Liver (tissue), 9 donors: ENCODE results near the gene PRPS2. TPM values are rescaled to one million over a fixed set of nuclear protein-coding genes. Genes with fewer than 3 reads are reported as not detected.

Experiments used
- DNase-seq: peaks from one replicate; pipeline ENCODE4 v3.0.0-alpha.2; 2017; ENCODE audit warnings: low spot score
- H3K27ac ChIP-seq, 2 donors: one replicate each; pipeline ENCODE4 v1.7.0; 2013; ENCODE audit warnings: inconsistent platforms in 2 of 2, low read length in 2 of 2, control low read depth in 1 of 2, low read depth in 1 of 2, mild to moderate bottlenecking in 1 of 2
- H3K27me3 ChIP-seq, 4 donors: one replicate each; pipeline versions ENCODE4 v1.6.1 to v1.7.0; 2013; ENCODE audit warnings: low read length in 3 of 4, inconsistent platforms in 1 of 4, mild to moderate bottlenecking in 1 of 4, moderate library complexity in 1 of 4; ENCODE audit not compliant: control insufficient read depth in 4 of 4, insufficient read depth in 4 of 4
- H3K36me3 ChIP-seq, 4 donors: one replicate each; pipeline versions ENCODE4 v1.6.1 to v1.7.0; 2013; ENCODE audit warnings: low read length in 3 of 4, mild to moderate bottlenecking in 3 of 4, low read depth in 1 of 4, moderate library complexity in 1 of 4; ENCODE audit not compliant: control insufficient read depth in 4 of 4, insufficient read depth in 3 of 4
- H3K4me1 ChIP-seq, 4 donors: one replicate each; pipeline versions ENCODE4 v1.6.1 to v1.7.0; 2013; ENCODE audit warnings: low read length in 3 of 4, mild to moderate bottlenecking in 3 of 4, moderate library complexity in 1 of 4; ENCODE audit not compliant: control insufficient read depth in 4 of 4, insufficient read depth in 4 of 4
- H3K4me3 ChIP-seq, 3 donors: one replicate each; pipeline versions ENCODE4 v1.6.1 to v1.7.0; 2013; ENCODE audit warnings: low read length in 3 of 3, control low read depth in 1 of 3, low read depth in 1 of 3, mild to moderate bottlenecking in 1 of 3
- H3K9ac ChIP-seq, 2 donors: one replicate each; pipeline ENCODE4 v1.7.0; 2013; ENCODE audit warnings: low read length in 2 of 2, mild to moderate bottlenecking in 2 of 2, moderate library complexity in 2 of 2, control low read depth in 1 of 2, low read depth in 1 of 2
- H3K9me3 ChIP-seq, 4 donors: one replicate each; pipeline versions ENCODE4 v1.6.1 to v1.7.0; 2013; ENCODE audit warnings: low read length in 3 of 4; ENCODE audit not compliant: control insufficient read depth in 4 of 4
- EGR1 ChIP-seq, 2 donors: IDR thresholded peaks; 2 replicates each; pipeline ENCODE4 v1.6.1; 2016 to 2018; ENCODE audit warnings: antibody characterized with exemption in 2 of 2, low read depth in 2 of 2
- FOXA1 ChIP-seq: IDR thresholded peaks from 2 replicates; pipeline ENCODE4 v1.6.1; 2016; ENCODE audit warnings: antibody characterized with exemption
- FOXA2 ChIP-seq: IDR thresholded peaks from 2 replicates; pipeline ENCODE4 v1.6.1; 2016; ENCODE audit warnings: antibody characterized with exemption
- GABPA ChIP-seq, 2 donors: IDR thresholded peaks in 1 of 2; conservative IDR thresholded peaks in 1 of 2; 2 replicates each; pipeline ENCODE4 v1.6.1; 2016; ENCODE audit warnings: antibody characterized with exemption in 2 of 2, mild to moderate bottlenecking in 1 of 2, moderate library complexity in 1 of 2
- HNF4A ChIP-seq, 2 donors: conservative IDR thresholded peaks; 2 replicates each; pipeline ENCODE4 v1.6.1; 2016; ENCODE audit warnings: antibody characterized with exemption in 2 of 2, mild to moderate bottlenecking in 2 of 2
- HNF4G ChIP-seq: IDR thresholded peaks from 2 replicates; pipeline ENCODE4 v1.6.1; 2016; ENCODE audit warnings: antibody characterized with exemption
- JUND ChIP-seq, 2 donors: IDR thresholded peaks; 2 replicates each; pipeline ENCODE4 v1.6.1; 2016; ENCODE audit warnings: antibody characterized with exemption in 2 of 2
- NR2F2 ChIP-seq: IDR thresholded peaks from 2 replicates; pipeline ENCODE4 v1.6.1; 2016; ENCODE audit warnings: antibody characterized with exemption
- RAD21 ChIP-seq, 2 donors: IDR thresholded peaks; 2 replicates each; pipeline ENCODE4 v1.6.1; 2016; ENCODE audit warnings: antibody characterized with exemption in 2 of 2, mild to moderate bottlenecking in 2 of 2
- RXRA ChIP-seq, 2 donors: IDR thresholded peaks; 2 replicates each; pipeline ENCODE4 v1.6.1; 2017 to 2018; ENCODE audit warnings: antibody characterized with exemption in 2 of 2, mild to moderate bottlenecking in 1 of 2
- SP1 ChIP-seq: IDR thresholded peaks from 2 replicates; pipeline ENCODE4 v1.6.1; 2018; ENCODE audit warnings: antibody characterized with exemption, mild to moderate bottlenecking
- TAF1 ChIP-seq: conservative IDR thresholded peaks from 2 replicates; pipeline ENCODE4 v1.6.1; 2016; ENCODE audit warnings: antibody characterized with exemption, mild to moderate bottlenecking
- YY1 ChIP-seq: IDR thresholded peaks from 2 replicates; pipeline ENCODE4 v1.6.1; 2016; ENCODE audit warnings: antibody characterized with exemption, mild to moderate bottlenecking
- WGBS: extraction: QIAGEN DNeasy Blood & Tissue Kit; methylation state at CpG from one replicate; pipeline ENCODE4 v1.1.7; 2013; 5-methylcytosine and 5-hydroxymethylcytosine counted together
- polyA plus RNA-seq, 2 donors: library from polyadenylated mRNA; stranded (reverse) in 1 of 2; unstranded in 1 of 2; fragments of 200-250 nt in 1 of 2; fragments of >200 nt in 1 of 2; fragmentation: Nextera tagmentation in 1 of 2; extraction: Ambion mirVana in 1 of 2; gene quantifications; one replicate each; pipeline versions ENCODE4 v1.2.1 to v1.2.3, GENCODE V29; 2013 to 2015
- total RNA-seq, 2 donors: library from RNA; depleted of rRNA; stranded (reverse); fragments of >200 nt; gene quantifications; one replicate each; pipeline ENCODE4 v1.2.3, GENCODE V29; 2014
- TF ChIP-seq, protein P1 (sequence below): IDR thresholded peaks from 2 replicates; pipeline ENCODE4 v1.6.1; 2016; ENCODE audit warnings: antibody characterized with exemption
- TF ChIP-seq, protein P2 (sequence below): IDR thresholded peaks from 2 replicates; pipeline ENCODE4 v1.6.1; 2016; ENCODE audit warnings: antibody characterized with exemption
- TF ChIP-seq, protein P3 (sequence below): IDR thresholded peaks from 2 replicates; pipeline ENCODE4 v1.6.1; 2016; ENCODE audit warnings: antibody characterized with exemption
- TF ChIP-seq, protein P4 (sequence below): fragments of 150-350 bp; IDR thresholded peaks from 2 replicates; pipeline ENCODE4 v1.5.1; 2017; ENCODE audit warnings: improper control_type of control experiment, low read depth, low read length; ENCODE audit not compliant: missing input control
- TF ChIP-seq, protein P5 (sequence below): IDR thresholded peaks from 2 replicates; pipeline ENCODE4 v1.6.1; 2016; ENCODE audit warnings: antibody characterized with exemption, mild to moderate bottlenecking
- donor health status: healthy.
- donor health status: healthy.
- donor health status: healthy.
- donor health status: healthy.
- donor health status: healthy.

The PRPS2 gene
- total and polyA plus RNA-seq, 4 donors, result 12.7 to 19.9 (median 13.5) TPM

DNA sequence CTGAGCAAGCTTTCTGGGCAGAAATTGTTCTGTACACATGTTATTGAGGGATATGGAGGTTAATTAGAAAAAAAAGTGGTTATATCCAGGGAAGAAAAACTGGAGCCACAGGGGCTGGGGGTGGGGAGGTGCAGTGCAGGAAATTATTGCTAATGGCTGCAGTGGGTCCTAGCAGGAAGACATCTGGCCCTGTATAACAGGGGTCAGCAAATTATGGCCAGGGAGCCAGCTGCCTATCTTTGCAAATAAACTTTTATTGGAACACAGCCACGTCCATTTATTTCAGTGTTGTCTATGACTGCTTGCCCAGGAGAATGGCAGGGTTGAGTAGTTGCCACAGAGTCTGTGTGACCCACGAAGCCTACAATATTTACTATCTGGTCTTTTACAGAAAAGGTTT, 23.4 kb upstream of the PRPS2 start:
- Histone ChIP-seq H3K36me3 (no peaks in the 10 kb centered on the region), H3K4me3 (no peak overlapping the region), H3K9me3 (no peaks in the 10 kb centered on the region), H3K27ac (no peak overlapping the region), H3K9ac (no peak overlapping the region), H3K27me3 (no peaks in the 10 kb centered on the region), H3K4me1 (peaks cover 0 to 5% (median 2%) of the 10 kb centered on the region in 4 donors)
- DNase-seq, result no peak
- 11% methylated on average over 2 of the region's 2 CpGs for WGBS
- TF ChIP-seq TAF1 (no peak), HNF4G (no peak), JUND (IDR thresholded peaks at IDR 0.05) (no peak), GABPA (IDR thresholded peaks at IDR 0.05 in 1 of 2, conservative IDR thresholded peaks at IDR 0.05 in 1 of 2) (no peak)
- TF ChIP-seq, protein P1, sequence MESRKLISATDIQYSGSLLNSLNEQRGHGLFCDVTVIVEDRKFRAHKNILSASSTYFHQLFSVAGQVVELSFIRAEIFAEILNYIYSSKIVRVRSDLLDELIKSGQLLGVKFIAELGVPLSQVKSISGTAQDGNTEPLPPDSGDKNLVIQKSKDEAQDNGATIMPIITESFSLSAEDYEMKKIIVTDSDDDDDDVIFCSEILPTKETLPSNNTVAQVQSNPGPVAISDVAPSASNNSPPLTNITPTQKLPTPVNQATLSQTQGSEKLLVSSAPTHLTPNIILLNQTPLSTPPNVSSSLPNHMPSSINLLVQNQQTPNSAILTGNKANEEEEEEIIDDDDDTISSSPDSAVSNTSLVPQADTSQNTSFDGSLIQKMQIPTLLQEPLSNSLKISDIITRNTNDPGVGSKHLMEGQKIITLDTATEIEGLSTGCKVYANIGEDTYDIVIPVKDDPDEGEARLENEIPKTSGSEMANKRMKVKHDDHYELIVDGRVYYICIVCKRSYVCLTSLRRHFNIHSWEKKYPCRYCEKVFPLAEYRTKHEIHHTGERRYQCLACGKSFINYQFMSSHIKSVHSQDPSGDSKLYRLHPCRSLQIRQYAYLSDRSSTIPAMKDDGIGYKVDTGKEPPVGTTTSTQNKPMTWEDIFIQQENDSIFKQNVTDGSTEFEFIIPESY, result no peak
- TF ChIP-seq, protein P2, sequence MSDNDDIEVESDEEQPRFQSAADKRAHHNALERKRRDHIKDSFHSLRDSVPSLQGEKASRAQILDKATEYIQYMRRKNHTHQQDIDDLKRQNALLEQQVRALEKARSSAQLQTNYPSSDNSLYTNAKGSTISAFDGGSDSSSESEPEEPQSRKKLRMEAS, result no peak
- TF ChIP-seq, protein P3, sequence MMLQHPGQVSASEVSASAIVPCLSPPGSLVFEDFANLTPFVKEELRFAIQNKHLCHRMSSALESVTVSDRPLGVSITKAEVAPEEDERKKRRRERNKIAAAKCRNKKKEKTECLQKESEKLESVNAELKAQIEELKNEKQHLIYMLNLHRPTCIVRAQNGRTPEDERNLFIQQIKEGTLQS, result no peak

DNA sequence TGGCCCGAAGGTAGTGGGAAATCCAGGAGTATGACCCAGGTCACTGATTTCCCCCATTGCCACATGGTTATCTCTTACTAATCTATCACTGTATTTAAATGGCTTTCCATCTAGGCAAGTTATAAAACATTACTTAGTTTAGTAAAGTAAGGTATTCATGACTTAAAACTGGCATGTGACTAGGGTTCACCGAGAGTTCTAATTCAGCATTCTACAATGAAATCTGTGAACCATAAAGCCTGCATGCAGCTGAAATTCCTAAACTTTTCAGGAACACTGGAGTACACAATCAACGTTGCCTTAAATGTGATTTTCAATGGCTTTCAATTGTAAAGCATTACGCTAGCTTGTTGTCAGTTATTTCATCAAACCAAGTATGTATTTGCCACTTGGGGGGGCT, 22.7 kb upstream of the PRPS2 start:
- no peak overlapping the region for H3K27ac ChIP-seq
- no peak overlapping the region for H3K9ac ChIP-seq

More for the DNA sequence above, 22.7 kb upstream of the PRPS2 start:
- Histone ChIP-seq H3K27me3 (no peaks in the 10 kb centered on the region), H3K36me3 (no peaks in the 10 kb centered on the region), H3K4me1 (peaks cover 0 to 5% (median 2%) of the 10 kb centered on the region in 4 donors), H3K9me3 (no peaks in the 10 kb centered on the region), H3K4me3 (no peak overlapping the region)
- WGBS, result 95% methylated on average over 4 of the region's 4 CpGs
- DNase-seq, result no peak
- TF ChIP-seq RXRA (IDR thresholded peaks at IDR 0.05), result no peak
- TF ChIP-seq EGR1 (IDR thresholded peaks at IDR 0.05; ENCODE audit: low read depth in 2 of 2), result no peak
- TF ChIP-seq, protein P2, result no peak
- no peak for TF ChIP-seq JUND (IDR thresholded peaks at IDR 0.05)
- TF ChIP-seq, protein P3, result no peak
- TF ChIP-seq HNF4G, result no peak
- no peak for TF ChIP-seq TAF1
- no peak for TF ChIP-seq HNF4A (conservative IDR thresholded peaks at IDR 0.05)
- no peak for TF ChIP-seq YY1
- TF ChIP-seq, protein P1, result no peak
- no peak for TF ChIP-seq FOXA1
- TF ChIP-seq SP1, result no peak
- TF ChIP-seq, protein P4, sequence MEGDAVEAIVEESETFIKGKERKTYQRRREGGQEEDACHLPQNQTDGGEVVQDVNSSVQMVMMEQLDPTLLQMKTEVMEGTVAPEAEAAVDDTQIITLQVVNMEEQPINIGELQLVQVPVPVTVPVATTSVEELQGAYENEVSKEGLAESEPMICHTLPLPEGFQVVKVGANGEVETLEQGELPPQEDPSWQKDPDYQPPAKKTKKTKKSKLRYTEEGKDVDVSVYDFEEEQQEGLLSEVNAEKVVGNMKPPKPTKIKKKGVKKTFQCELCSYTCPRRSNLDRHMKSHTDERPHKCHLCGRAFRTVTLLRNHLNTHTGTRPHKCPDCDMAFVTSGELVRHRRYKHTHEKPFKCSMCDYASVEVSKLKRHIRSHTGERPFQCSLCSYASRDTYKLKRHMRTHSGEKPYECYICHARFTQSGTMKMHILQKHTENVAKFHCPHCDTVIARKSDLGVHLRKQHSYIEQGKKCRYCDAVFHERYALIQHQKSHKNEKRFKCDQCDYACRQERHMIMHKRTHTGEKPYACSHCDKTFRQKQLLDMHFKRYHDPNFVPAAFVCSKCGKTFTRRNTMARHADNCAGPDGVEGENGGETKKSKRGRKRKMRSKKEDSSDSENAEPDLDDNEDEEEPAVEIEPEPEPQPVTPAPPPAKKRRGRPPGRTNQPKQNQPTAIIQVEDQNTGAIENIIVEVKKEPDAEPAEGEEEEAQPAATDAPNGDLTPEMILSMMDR, result no peak
- TF ChIP-seq, protein P5, sequence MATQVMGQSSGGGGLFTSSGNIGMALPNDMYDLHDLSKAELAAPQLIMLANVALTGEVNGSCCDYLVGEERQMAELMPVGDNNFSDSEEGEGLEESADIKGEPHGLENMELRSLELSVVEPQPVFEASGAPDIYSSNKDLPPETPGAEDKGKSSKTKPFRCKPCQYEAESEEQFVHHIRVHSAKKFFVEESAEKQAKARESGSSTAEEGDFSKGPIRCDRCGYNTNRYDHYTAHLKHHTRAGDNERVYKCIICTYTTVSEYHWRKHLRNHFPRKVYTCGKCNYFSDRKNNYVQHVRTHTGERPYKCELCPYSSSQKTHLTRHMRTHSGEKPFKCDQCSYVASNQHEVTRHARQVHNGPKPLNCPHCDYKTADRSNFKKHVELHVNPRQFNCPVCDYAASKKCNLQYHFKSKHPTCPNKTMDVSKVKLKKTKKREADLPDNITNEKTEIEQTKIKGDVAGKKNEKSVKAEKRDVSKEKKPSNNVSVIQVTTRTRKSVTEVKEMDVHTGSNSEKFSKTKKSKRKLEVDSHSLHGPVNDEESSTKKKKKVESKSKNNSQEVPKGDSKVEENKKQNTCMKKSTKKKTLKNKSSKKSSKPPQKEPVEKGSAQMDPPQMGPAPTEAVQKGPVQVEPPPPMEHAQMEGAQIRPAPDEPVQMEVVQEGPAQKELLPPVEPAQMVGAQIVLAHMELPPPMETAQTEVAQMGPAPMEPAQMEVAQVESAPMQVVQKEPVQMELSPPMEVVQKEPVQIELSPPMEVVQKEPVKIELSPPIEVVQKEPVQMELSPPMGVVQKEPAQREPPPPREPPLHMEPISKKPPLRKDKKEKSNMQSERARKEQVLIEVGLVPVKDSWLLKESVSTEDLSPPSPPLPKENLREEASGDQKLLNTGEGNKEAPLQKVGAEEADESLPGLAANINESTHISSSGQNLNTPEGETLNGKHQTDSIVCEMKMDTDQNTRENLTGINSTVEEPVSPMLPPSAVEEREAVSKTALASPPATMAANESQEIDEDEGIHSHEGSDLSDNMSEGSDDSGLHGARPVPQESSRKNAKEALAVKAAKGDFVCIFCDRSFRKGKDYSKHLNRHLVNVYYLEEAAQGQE, result no peak
- no peak for TF ChIP-seq RAD21 (IDR thresholded peaks at IDR 0.05)
- TF ChIP-seq NR2F2, result no peak
- no peak for TF ChIP-seq FOXA2
